Stimulated activated CD8-positive, alpha-beta memory T cell treated with anti-CD3 and anti-CD28 coated beads, Interleukin-4, amount 100 ng/mL, for 48 hours (primary cell): ENCODE data around the gene CRTC1.
"Not testable (repeated sequence)": the region's sequence is repeated elsewhere in the genome, so short reads cannot be mapped to it uniquely, and the experiment has no call there.

Source experiments
- DNase-seq: peaks from one replicate; pipeline ENCODE4 v3.0.0-alpha.2; 2020

CRTC1 gene

GRCh38 chr19:18815673-18816072 is 132.2 kb downstream of the CRTC1 start:
- DNase-seq = no peak

GRCh38 chr19:18816645-18817044 is 133.2 kb downstream of the CRTC1 start:
- DNase-seq = not testable (repeated sequence)

- no peak for DNase-seq
Observed at GRCh38 chr19:18817574-18817973, 134.1 kb downstream of the CRTC1 start.

GRCh38 chr19:18828786-18829185 is 145.3 kb downstream of the CRTC1 start:
- no peak for DNase-seq

GRCh38 chr19:18830488-18830887 is 147.0 kb downstream of the CRTC1 start:
- DNase-seq = no peak

- peak; percentile 97 for DNase-seq
Observed at GRCh38 chr19:18831524-18832305, 148.2 kb downstream of the CRTC1 start, which contains the start of gene UPF1. TSS of gene UPF1 (plus strand) at chr19:18831959. CDS start at chr19:18832210, 251 bp downstream.
